Tongue (tissue), 2 donors: ENCODE data around the gene RBM19. TPM values are rescaled to one million over a fixed set of nuclear protein-coding genes. Genes with fewer than 3 reads are reported as not detected.

Experiments
- DNase-seq: peaks from one replicate; pipeline ENCODE4 v3.0.0-alpha.2; 2015
- total RNA-seq: library from RNA; depleted of rRNA; stranded (reverse); fragments of >200 nt; gene quantifications from one replicate; pipeline ENCODE4 v1.2.3, GENCODE V29; 2014

RBM19 gene
- total RNA-seq, 1 donor from 2014 or later = 19.5 TPM

DNA sequence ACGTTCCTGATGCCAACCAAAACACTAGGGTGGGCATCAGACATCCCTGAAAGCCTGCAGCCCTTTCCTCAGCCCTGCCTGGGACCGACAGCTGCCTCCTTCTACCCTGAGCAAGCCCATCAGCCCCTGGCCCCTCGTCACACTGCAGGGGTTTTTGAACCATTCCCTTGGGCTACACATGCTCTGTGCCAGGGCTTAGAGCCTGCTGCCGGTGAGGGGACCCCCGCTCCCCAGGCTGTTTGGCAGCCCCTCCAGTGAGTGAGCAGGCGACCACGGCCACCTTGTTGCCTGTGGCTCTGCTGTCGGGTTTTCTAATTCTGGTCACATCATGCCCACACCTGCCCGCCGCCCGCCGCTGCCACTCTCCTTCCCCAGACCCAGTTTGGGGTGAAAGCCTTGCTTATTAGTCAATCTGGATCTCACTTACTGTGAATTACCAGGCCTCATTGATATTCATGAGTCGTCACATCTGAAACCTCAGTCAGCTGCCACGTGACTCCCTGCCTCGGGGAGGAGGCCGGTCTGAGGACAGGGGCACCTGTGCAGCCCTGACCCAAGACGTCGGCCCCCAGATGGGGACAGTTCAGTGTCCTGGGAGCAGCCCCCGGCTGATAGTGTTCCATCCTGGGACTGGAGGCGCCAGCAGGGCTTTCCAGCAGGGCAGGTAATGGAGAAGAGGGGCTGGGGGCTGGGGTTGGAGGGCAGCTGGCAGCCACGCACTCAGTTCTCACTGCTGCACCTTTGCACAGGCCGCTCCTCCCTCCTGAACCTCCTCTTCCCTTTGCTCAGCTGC is 163.0 kb downstream of the RBM19 start:
- no peak for DNase-seq

GRCh38 chr12:113802000-113802749 is 163.9 kb downstream of the RBM19 start:
- DNase-seq = no peak

- DNase-seq = no peak
These were observed 165.9 kb downstream of the RBM19 start for GRCh38 chr12:113800201-113800600.

GRCh38 chr12:113798552-113798951 is 167.6 kb downstream of the RBM19 start:
- DNase-seq = no peak

DNA sequence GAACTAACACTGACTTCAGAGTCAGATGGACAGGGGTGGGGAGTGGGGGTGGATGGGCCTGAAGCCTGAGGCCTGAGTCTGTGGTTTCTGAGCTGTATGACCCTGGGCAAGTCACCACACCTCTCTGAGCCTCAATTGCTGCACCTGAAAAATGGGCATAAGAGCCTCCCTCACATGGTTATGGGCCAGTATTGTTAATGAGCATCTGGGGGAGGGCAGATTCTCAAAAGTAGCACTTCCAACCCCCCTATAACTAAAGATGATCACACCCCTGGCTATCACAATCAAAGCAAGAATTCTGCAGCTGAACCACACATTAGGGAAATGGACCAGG is 168.6 kb downstream of the RBM19 start:
- DNase-seq = no peak

DNA sequence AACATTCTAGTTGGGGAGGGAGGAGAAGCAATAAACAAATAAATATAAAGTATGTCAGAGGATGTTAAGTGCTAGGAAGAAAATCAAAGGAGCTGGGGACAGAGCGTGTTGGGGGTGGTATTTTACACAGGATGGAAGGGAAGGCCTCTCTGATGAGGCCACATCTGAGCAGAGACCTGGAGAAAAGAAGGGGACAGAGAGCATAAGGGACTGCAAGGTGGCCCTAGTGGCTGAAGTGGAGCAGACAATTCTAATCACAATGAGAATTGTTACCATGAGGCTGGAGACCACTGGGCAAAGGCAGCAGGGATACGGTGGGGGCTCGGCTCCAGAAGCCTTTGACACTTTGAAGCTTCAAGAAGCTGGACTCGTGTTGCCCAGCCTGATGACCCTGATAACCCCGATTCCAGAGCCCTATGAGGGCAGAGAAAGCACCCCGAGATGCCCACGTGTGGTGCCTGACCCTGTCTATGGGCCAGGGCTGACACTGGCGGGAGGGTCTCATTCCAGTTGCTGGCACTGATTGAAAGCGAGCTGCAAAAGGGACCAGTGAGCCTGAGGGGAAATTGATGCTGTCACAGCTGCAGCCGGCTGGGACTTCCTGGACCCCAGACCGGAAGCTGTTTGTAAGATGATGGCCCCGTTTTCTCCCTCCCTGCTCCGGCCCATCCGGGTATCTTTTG is 169.1 kb downstream of the RBM19 start:
- no peak for DNase-seq

DNA sequence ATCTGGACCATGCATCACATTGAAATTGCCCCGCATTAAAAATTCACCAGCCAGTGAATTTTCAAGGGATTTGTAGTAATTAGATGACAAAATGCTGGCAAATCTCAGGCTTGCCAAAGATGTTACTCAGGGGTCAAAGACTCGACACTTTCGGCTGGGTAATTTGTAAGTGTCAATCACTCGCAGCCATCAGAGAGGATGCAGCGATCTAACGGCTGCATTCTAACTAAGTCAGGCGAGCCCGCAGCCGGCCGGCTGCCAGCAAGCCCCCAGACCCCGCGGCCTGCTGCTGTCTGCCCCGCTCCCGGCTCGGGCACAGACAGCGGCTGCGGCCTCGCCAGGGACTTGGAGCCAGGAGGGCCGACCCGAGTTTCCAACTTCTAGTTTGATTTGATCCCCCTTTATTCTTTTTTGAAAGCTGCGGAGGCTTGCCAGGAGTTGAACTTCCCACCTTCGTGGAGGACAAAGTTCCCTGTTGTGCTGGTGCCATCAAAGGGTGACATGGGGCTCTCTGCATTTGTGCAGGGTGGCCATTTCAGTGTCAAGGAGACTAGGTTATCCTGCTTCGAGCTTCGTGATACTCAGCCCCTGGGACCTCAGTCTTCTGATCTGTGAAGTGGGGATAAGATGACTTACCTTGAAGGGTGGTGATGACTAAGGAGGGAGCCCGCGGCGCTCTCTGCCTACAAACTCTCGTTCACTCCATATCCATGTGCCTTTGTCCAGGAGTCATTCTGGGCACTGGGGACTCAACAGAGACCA is 169.9 kb downstream of the RBM19 start:
- no peak for DNase-seq

DNA sequence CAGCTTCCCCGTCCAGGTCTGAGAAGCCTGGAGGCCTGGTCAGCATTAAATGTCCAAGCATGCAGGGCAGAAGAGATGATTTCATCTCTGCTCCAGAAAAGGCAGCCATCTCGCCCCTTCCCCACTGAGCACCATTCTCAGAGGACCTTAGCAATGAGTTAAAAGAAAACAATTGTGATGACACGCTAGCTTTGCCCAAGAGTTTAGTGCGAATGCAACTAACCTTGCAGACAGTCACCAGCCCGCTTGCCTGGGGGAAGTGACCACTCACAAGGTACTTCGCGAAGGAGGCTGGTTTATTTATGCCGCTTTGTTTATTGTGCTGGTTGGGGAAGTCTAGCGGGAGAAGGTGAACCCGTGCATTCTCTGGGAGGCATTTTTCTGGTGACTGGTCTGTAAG is 170.7 kb downstream of the RBM19 start:
- no peak for DNase-seq

DNA sequence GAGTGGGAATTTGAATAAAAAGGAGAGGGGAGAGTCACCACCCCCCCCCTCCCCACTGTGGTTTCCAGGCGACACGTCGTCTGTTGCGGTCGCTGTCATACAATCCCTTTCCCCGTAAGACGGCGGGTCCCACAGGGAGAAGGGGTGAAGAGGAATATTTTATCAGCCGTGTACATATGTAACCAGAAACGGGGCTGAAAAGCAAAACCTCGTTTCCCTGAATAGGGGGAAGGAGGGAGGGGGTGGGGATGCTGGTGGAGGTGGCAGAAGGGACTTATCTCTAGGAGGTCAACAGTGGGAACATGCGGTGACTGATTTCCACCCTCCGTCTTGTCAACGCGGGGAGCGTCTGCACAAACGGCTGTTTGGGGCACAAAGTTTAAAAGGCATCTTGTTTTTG is 171.4 kb downstream of the RBM19 start:
- DNase-seq = no peak

GRCh38 chr12:113793250-113793649 is 172.9 kb downstream of the RBM19 start:
- no peak for DNase-seq

DNA sequence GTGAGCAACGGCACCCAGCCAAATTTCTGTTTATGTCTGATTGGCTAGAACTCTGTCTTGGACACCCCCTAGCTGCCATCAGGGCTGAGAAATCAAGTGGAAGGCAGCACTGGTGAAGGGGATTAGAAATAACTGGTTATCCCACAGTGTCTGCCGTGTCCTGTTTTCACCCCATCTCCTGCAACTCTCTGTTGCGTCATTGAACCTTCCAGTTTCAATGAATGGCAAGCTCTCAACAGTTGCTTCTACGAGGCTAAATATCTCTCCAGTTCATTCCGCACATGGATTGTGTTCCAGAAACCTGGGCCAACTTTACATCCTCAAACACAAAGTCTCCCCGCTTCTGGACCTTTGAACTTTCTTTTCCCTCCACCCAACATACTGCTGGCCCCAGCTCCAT is 173.7 kb downstream of the RBM19 start:
- DNase-seq = no peak

- no peak for DNase-seq
These were observed 177.9 kb downstream of the RBM19 start for GRCh38 chr12:113788020-113788856.

GRCh38 chr12:113786107-113786506 is 180.0 kb downstream of the RBM19 start:
- DNase-seq = no peak

GRCh38 chr12:113783811-113784210 is 182.3 kb downstream of the RBM19 start:
- no peak for DNase-seq

DNA sequence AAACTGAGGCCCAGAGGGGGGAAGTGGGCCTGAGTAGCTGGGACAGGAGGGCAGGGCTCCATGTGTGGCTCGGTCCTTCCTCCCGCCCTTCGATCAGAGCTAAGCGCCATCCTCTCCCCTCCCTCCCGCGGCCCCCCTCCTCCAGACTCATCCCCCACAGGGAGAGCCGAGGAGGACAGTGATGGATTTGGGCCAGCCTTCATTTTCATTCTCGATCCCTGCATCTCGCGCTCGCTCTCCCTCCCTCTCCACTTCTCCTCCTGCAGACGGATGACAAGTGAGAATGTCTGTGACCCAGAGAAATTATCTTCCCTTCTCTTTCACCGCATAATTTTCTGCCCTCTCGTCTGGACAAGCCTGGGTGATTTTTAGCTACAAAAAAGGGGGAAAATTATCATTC is 183.3 kb downstream of the RBM19 start:
- no peak for DNase-seq

DNA sequence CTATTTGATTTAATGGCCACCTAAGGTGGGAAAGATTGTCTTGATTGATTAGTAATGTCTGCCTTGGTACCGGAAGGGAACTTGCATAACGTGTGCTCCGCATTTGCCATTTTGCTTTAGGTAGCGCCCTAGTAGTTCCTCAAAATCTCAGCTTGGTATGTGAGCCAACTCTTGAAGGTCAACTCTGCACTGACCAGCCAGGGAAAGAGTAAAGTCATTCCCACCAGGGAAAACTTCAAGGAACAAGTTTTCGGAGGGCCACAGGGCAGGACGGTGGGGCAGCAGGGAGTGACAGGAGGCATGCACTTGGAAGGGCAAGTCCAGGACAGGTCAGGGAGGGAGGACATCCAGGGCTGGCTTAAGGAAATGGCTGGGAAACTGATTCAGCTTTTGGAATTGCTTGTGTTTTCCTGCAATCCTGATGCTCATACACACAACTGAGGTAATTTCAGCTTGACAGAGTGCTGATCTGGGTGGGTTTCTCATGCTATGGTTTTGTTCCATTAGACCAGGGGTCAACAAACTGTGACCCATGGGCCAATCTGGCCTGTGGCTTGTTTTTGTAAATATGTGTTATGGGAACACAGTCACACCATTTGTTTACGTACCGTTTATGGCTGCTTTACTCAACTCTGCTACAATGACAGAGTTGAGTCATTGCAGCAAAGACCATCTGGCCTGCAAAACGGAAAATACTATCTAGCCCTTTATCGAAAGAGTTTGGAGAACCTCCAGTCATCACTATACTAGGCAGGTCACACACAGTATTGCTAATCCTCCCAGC is 184.5 kb downstream of the RBM19 start:
- DNase-seq = no peak

DNA sequence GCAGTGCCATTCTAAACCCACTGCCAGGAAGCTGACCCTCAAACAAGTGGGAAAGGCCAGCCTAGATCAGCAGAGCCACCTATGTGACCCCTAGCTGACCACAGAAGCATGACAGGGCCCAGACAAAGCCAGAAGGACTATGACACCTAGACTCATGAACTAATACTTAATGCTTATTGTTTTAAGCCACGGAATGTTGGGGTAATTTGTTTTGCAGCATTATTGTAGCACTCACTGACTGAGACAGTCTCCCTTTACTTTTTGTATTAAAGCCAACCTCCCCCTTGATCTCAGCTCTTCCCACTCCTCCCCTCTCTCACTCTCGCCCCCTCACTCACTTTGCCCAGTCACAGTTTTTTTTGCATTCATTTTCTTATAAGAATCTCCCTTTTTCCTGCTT is 186.4 kb downstream of the RBM19 start:
- no peak for DNase-seq

DNA sequence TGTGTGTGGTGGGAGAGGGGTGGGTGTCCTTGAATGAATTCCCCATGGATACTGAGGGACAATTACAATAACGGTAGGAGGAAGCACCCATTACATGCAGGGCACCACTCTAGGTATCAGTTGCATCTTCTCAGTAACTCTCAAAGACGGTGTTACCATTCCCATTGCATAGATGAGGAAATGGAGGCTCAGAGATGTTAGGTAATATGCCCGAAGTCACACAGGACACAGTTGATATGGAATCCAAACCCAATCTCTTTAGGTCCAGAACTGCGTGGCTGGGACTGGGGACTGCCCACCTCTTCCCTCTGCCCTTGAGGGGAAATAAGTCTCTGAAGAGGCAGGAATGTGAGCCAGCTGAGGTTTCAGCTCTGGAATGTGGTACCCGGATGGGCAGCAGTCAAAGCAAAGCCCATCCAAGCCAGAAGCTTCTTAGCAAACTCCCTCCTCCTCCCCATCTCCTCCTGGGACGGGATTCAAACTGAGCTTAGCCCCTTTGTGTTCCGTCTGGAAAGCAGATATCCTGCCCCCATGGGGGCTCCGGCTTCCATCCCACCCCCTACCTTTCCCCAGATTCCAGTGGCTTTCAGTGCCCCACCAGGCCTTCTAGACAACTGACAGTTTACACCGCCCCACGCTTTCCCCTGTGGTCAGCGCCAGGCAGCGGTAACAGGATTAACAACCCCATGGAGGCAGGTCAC is 187.5 kb downstream of the RBM19 start:
- no peak for DNase-seq

DNA sequence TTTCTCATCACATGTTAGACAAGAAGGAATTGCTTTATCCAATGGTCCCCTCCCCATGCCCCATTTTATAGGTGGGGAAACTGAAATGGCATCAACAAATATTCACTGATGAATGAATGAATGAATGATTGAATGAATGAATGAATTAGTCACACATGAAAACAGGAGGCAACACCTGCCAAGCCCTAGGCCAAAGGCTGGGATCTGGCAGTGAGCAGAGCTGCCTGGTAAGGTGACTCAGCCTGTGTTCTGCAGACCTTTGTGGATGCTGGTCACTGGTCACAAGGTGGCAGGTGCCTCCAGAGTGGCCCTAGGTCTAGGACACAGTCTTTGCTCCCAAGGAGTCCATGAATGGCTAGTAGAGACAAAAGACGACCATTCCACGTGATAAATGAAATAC is 188.4 kb downstream of the RBM19 start:
- no peak for DNase-seq

- DNase-seq = no peak
These were observed 189.6 kb downstream of the RBM19 start for GRCh38 chr12:113776536-113776935.
